HG03097 (cell line): ENCODE data around the gene HHLA2.

ENCODE experiments used
- ATAC-seq: cut with Tn5 transposase; IDR thresholded peaks from one replicate; pipeline ENCODE4 v1.9.1; 2021; ENCODE audit not compliant: unreplicated experiment, low FRiP score

Gene HHLA2

GRCh38 chr3:108412121-108412750 is 115.9 kb downstream of the HHLA2 start:
- no peak for ATAC-seq

DNA sequence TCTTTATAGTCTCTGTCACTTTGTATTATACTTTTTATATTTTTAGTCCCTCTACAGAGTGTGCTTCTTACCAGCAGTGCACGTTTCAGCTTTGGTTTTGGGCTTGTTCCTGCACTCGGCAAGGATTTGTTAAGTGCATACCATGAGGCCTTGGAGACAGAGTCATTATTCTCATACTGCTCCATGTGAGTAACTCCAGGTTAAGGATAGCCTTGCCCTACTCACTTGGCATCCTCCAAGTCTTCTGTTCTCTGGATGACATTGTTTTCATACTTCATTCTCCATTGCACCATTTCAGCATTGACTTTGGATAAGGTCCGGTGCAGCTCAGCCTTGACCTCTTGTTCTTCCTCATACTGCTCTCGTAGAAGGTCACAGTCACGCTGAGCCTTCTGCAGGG is 117.7 kb downstream of the HHLA2 start:
- no peak for ATAC-seq

DNA sequence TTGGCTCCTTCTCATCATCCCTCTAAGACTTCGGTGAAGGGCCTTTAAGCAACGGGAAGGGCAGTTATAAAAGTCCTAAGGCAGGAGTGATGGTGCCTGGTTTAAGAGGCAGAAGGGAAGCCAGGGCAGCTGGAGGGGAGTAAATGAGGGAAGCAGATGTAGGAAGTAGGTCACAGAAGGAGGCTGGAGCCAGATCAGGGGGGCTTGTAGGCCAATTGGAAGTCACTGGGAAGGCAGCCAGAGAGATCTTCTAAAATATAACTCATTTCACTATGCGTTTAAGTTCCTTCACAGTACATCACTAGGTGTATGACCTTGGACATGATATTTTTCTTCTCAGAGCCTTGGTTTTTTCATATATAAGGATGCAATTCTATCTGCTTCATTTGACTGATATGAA is 119.3 kb downstream of the HHLA2 start:
- no peak for ATAC-seq

DNA sequence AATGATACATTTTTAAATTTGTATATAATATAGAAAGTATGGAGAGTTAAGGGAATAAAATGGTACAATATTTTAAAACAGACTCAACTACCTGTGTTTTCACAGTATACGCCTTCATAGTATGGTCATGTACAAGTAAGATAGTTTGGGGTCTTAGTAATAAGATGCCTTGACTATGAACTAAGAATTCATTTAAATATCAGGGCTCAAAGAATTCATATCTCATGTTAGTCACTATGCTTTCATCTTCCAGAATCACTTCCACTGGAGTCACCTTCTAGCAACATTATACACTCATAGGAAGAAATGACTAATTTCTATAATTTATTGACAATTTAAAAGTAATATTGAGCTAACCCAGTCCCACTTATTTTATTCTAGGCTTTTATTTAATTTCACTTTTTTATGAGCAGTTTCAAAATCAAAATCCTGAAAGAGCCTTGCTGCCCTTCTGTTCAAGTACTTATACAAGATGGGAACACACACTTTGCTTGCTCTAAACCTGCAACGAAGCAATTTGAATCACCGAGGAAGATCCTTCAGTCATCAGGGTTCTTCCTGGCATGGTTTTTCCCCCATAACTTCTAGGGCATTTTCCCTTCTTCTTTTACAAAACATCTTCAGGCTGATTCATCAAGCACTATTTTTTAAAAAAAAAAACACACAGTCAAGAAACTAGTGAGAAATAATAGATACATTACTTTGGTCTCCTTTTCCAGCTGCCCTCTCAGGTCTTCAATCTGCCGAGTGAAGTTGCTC is 119.9 kb downstream of the HHLA2 start:
- no peak for ATAC-seq

- no peak for ATAC-seq
Measured at GRCh38 chr3:108420926-108421325, 124.6 kb downstream of the HHLA2 start.
